CMK (cell line): ENCODE measurements around the gene TBL1XR1.
"Not testable (repeated sequence)": the region's sequence is repeated elsewhere in the genome, so short reads cannot be mapped to it uniquely, and the experiment has no call there.

Source experiments
- DNase-seq: peaks from one replicate; pipeline ENCODE4 v3.0.0-alpha.2; 2010; ENCODE audit warnings: low read depth

Gene TBL1XR1

DNA sequence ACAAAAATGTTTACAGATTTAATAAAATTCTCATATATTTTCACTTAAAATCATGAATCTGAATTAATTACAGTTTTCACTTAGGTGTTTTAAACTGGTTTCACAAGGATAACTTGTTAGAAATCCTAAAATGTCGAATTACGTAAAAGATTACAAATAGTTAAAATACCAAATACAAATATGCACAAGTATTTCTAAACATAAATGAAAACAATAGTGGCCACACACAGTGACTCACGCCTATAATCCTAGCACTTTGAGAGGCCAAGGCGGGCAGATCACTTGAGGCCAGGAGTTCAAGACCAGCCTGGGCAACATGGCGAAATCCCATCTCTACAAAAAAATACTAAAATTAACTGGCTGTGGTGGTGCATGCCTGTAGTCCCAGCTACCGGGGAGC is 10.9 kb upstream of the TBL1XR1 start:
- DNase-seq, result no peak

DNA sequence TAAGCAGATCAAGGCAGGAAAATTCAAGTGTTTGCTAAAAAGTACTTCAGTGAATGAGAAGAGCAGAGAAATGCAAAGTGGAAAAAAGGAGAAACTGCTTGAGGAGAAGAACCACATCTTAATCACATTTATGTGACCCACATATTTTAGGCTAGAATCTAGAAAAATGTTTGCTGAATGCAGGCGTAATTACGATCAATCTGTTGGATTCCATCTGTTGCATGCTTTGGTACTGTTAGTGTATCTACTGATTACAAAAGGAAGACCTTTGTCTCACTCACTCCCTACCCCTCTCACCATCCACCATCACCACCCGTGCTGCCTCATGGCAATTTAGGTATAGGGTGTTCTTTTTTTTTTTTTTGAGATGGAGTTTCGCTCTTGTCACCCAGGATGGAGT is 9.7 kb upstream of the TBL1XR1 start:
- no peak for DNase-seq

DNA sequence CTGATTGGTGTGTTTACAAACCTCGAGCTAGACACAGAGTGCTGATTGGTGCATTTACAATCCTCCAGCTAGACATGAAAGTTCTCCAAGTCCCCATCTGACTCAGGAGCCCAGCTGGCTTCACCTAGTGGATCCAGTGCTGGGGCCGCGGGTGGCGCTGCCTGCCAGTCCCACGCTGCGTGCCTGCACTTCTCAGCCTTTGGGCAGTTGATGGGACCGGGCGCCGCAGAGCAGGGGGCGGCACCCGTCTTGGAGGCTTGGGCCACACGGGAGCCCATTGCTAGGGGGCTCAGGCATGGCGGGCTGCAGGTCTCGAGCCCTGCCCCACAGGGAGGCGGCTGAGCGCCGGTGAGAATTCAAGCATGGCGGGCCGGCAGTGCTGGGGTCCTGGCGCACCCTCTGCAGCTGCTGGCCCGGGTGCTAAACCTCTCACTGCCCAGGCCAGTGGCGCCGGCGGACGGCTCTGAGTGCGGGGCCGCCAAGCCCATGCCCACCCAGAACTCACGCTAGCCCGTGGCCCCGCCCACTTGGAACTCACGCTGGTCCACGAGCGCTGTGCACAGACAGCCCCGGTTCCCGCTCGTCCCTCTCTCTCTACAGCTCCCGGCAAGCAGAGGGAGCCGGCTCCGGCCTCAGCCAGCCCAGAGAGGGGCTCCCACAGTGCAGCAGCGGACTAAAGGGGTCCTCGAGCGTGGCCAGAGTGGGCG is 6.6 kb upstream of the TBL1XR1 start:
- no peak for DNase-seq

- DNase-seq, result not testable (repeated sequence)
Observed at GRCh38 chr3:177203016-177203415, 5.7 kb upstream of the TBL1XR1 start.

GRCh38 chr3:177201700-177202397 is 4.6 kb upstream of the TBL1XR1 start:
- no peak for DNase-seq

DNA sequence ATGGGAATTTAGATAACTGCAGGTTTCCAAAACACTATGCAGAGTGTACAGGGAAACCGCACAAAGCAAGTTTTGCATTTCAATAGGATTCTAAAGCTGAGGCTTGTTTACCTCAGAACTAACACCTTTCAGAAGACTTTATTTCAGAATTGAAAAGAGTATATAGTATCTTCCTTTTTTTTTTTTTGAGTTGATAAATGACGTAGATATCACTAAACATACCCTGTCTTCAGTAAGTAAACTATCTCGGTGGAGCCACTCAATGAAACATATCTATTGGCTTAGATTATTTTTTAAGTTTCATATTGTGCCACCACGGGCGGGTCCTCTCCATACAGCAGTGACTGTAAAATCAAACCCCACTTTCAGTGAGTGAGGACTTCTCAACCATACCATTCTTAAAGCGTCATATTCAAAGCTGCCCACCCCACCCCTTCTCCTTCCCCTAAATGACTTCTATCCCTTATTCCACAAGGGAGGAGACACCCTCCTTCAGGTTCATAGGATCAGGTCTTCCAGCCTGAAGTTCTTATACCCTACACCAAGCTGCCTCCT is 2.0 kb upstream of the TBL1XR1 start:
- DNase-seq, result no peak

- DNase-seq, result no peak
Observed at GRCh38 chr3:177197727-177198460, 612 bp upstream of the TBL1XR1 start.

- no peak for DNase-seq
Observed at GRCh38 chr3:177196456-177197040, 734 bp downstream of the TBL1XR1 start.

GRCh38 chr3:177196008-177196455 is 1.2 kb downstream of the TBL1XR1 start:
- no peak for DNase-seq

DNA sequence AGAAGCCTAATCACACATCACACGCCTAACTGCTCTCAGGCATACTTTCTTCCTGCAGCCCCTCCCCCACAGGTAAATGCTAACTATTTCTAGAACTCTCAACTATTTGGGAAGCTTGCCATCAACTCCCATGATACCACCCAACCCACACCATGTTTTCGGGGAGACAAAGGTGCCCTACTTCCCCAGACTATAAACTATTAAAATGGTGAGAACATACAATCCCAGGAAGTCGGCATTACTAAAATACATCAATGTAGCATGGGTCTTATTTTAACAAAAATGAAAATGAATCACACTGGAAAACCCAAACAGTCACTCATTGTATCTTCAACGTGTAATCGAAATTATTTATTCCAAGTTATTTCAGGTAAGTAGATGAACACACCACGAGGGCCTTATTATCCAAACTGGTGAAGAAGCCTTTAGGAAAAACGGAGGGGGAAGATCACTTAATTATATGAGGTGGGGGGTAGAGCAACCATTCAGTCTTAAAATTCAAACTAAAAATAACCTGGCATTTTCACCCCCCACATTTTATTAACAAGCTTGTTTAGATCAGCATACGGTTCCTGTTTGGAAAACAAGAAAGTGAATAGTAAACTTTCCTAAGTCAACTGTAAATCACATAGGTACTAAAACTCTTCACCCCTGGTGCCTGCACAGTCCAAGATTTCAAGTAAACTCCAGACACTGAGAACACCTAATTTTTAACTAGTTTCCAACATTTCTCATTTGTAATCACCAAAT is 1.9 kb downstream of the TBL1XR1 start:
- no peak for DNase-seq

- DNase-seq, result no peak
Observed at GRCh38 chr3:177194299-177194698, 3.0 kb downstream of the TBL1XR1 start.

GRCh38 chr3:177193688-177194268 is 3.5 kb downstream of the TBL1XR1 start:
- DNase-seq, result no peak

GRCh38 chr3:177193275-177193674 is 4.0 kb downstream of the TBL1XR1 start:
- DNase-seq, result not testable (repeated sequence)

DNA sequence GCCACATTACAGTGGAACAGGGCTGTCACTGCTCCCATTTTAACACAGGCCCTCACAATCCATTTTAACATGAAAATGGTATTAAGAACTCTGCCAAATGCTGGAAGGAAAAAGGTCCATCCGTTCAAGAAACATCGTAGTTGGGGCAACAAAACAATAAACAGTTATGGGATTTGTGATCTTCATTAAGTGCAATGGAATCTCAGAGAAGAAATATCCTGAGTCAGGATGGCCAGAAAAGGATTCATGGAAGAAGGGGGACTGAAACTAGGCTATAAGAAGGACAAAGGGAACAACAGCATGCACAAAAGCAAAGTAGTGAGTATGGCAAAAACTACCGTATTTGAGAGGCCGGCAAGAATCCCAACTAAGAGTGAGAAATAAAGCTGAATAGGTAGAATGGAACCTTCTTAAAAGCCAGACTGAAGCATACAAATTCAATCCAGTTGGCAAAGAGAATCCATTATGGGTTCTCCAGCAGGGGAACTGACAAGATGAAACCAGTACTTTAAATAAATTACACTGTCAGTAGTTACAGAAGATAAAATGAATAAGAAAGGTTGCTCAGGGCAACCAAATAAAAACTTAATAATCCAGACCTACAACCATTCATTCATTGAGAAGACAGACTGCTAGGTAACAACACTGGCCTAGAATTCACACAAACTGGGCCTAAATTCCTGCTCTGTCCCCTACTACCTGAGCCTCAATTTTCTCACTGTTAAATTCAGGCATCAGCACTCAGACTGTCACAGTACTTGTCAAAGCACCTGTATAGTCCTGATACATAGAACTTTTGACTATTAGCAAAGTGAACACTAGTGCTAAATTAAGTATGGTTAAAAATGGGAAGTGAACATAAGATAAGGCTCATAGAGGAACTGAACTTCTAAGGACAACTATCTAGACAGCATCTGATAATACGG is 6.3 kb downstream of the TBL1XR1 start:
- DNase-seq, result no peak

- DNase-seq, result not testable (repeated sequence)
Observed at GRCh38 chr3:177190184-177190583, 7.1 kb downstream of the TBL1XR1 start.

DNA sequence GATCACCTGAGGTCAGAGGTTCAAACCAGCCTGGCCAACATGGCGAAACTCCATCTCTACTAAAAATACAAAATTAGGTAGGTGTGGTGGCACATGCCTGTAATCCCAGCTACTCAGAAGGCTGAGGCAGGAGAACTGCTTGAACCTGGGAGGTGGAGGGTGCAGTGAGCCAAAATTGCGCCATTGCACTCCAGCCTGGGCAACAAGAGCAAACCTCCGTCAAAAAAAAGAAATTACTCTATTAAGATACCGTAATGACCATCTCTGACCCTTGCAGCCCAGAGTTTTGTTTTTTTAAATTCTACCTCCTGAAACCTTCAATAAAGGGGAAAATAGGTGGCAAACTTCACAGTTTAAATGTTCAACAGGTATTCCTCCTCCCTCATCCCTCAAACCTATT is 9.0 kb downstream of the TBL1XR1 start:
- DNase-seq, result not testable (repeated sequence)

DNA sequence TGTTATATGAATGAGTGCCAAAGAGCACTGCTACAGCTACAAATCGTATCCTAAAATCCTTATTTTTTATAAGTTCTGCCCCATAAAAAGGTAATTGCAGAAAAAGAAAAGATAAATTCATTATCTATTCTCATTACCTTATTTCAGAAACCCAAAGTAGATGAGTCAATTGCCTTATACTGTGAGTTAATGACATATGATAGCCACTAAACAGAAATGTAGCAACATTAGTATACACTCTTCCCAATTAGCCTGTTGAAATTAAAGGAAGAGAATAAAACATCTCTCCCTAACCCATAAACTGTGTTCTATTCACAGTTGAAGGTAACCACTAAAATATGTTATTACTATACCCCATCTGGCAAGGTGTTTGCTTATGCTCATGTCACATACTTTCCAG is 11.0 kb downstream of the TBL1XR1 start:
- no peak for DNase-seq

DNA sequence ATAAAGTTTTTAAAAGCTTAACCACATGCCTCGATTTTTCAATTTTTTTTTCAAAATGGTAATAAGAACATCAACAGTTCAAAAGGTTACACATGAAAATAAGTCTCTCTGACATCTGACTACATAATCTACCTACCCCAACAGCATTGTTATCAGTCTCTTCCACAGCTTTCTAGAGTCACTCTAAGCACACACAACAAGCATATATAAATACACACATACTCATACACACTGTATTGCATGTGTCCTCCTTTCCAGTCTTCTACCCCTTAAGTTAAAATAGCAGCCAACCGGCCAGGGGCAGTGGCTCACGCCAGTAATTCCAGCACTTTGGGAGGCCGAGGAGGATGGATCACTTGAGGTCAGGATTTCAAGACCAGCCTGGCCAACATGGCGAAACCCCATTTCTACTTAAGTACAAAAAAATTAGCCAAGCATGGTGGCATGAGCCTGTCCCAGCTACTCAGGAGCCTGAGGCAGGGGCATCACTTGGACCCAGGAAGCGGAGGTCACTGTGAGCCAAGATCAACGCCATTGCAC is 12.2 kb downstream of the TBL1XR1 start:
- no peak for DNase-seq

DNA sequence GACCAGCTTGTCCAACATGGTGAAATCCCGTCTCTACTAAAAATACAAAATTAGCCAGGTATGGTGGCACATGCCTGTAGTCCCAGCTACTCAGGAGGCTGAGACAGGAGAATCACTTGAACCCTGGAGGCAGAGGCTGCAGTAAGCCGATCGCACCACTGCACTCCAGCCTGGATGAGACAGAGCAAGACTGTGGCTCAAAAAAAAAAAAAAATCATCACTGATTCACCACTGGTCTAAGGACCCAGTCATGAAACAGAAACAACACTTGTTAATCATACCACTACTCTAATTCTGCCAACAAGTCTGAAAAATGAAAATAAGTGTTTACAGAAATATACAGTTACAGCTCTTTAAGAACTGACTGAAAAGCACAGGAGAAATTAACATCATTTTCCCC is 12.7 kb downstream of the TBL1XR1 start:
- DNase-seq, result not testable (repeated sequence)

DNA sequence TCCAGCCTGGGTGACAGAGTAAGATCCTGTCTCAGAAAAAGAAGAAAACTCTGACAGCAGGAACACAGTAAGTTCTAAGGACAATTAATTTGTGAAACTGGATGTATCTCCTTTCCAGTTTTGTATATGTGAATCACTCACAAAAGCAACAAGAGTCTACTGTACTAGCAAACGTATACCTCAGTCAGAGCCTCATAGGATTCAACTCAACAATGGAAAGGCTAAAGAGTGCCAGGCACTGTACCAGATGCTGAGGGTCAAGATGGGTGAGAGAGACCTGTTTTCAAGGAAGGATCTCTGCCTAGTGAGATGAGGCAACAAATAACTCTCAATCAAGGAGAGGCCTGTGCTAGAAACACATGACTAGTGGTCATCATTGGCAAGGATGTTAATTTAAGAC is 14.9 kb downstream of the TBL1XR1 start:
- DNase-seq, result no peak
